GM21737 (cell line): ENCODE measurements around the gene CGB2.
"Not testable (repeated sequence)": the region's sequence is repeated elsewhere in the genome, so short reads cannot be mapped to it uniquely, and the experiment has no call there.

Experiments
- ATAC-seq: cut with Tn5 transposase; IDR thresholded peaks from one replicate; pipeline ENCODE4 v1.9.1; 2021; ENCODE audit warnings: mild to moderate bottlenecking, moderate library complexity; ENCODE audit not compliant: unreplicated experiment

CGB2 gene

DNA sequence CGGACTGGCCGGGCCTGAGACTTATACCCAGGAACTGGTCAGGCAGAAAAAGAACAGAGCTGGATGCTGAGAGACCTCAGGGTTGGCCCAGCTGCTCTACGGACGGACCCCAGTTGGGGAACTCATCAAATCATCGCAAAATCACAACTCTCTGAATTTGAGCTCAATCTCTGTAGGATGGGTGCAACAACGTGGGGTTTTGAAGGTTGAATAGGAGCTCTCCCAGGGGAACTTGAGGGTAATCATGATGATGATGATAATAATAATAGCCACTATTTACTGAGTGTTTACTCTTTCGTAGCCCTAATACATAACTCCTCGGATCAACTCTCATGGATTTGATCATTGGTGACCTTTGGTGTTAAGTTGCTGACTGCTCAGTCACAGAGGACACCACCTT is 1.4 kb upstream of the CGB2 start:
- ATAC-seq, result not testable (repeated sequence)

DNA sequence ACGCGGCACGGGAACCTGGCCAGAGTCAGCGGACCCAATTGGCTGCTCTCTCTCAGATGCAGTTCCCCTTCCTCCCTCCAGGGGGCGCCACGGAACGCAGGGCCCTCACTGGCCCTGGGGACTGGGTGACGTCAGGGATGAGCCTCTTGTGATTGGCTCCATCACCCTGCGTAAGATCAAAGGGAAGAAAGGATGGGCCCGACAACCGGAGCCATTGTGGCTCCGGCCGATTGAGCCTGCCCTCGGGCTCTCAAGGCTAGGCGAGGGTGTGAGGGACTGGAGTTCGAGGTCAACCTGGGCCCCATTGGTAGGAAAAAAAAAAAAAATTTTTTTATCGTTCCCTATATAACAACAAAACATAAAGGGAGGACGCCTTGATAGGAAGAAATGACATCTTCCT is 5.1 kb downstream of the CGB2 start, which contains the start of gene CGB1:
Gene CGB1, minus strand, starts transcription at position 81 of the 400 bp plus-strand sequence. CDS start 184 bp downstream, outside the sequence.
- ATAC-seq, result not testable (repeated sequence)

DNA sequence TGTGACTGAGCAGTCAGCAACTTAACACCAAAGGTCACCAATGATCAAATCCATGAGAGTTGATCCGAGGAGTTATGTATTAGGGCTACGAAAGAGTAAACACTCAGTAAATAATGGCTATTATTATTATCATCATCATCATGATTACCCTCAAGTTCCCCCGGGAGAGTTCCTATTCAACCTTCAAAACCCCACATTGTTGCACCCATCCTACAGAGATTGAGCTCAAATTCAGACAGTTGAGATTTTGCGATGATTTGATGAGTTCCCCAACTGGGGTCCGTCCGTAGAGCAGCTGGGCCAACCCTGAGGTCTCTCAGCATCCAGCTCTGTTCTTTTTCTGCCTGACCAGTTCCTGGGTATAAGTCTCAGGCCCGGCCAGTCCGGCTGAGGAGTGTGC is 6.4 kb downstream of the CGB2 start:
- not testable (repeated sequence) for ATAC-seq

DNA sequence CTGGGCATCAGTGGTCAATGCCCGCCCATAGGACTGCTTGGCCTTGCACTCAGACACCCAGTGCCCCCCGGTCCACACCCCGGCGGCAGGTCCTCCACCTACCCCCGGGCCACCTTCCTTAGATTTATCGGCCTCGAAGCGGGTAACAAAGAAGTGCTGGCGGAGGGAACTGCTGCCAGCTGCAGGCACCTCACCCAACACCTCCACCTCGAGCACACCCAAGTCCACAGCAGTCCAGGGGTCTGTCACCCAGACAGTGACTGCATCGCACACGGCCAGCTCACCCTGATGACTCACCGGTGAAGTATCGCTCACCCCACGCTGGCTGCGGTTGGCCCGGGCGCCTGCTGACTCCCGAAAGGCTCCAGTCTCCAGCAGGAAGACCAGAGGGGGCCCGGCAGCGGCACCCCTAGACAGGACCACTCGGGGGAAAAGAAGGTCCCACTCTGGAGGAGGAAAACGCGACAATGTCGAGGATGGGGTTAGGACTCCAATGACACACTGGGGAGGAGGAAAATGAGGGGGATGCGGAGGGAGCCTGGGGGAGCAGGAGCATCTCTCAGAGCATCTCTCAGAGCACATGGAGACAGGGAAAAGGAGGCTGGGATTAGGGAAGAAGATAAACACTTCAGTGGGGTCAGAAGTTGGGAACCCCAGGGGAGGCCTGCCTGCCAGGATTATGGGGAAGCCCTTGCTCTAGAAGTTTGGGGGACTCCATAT is 7.0 kb downstream of the CGB2 start:
- not testable (repeated sequence) for ATAC-seq

DNA sequence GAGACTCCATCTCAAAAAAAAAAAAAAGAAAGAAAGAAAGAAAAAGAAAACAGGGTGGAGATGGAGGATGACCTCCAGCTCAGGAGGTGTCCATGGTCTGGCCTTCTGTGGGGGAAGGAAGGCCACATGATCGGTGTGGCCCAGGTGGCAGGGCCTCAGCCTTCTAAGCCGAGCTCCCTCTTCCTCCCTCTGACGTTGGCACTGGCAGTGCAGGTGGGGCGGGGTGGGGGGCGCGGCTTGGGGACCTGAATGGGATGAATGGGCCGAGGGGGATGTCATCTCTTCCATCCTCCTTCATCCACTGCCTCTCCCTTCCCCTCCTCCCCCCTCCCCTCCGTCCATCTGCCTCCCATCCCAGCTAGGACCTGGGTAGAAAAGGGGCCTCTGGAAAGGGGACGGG is 8.0 kb downstream of the CGB2 start:
- not testable (repeated sequence) for ATAC-seq

DNA sequence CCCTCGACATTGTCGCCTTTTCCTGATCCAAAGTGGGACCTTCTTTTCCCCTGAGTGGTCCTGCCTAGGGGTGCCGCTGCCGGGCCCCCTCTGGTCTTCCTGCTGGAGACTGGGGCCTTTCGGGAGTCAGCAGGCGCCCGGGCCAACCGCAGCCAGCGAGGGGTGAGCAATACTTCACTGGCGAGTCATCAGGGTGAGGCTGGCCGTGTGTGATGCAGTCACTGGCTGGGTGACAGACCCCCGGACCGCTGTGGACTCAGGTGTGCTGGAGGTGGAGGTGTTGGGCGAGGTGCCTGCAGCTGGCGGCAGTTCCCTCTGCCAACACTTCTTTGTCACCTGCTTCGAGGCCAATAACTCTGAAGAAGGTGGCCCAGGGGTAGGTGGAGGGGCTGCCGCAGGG is 10.5 kb downstream of the CGB2 start:
- no peak for ATAC-seq

DNA sequence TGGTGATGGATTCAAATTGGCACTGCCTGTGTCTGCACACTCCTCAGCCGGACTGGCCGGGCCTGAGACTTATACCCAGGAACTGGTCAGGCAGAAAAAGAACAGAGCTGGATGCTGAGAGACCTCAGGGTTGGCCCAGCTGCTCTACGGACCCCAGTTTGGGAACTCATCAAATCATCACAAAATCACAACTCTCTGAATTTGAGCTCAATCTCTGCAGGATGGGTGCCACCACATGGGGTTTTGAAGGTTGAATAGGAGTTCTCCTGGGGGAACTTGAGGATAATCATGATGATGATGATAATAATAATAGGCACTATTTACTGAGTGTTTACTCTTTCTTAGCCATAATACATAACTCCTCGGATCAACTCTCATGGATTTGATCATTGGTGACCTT is 11.0 kb downstream of the CGB2 start:
- not testable (repeated sequence) for ATAC-seq

DNA sequence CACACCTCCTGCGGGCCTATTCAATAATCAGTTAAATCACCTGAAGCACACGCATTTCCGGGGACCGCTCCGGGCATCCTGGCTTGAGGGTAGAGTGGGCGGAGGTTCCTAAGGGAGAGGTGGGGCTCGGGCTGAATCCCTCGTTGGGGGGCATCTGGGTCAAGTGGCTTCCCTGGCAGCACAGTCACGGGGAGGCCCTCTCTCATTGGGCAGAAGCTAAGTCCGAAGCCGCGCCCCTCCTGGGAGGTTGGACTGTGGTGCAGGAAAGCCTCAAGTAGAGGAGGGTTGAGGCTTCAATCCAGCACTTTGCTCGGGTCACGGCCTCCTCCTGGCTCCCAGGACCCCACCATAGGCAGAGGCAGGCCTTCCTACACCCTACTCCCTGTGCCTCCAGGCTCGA is 11.9 kb downstream of the CGB2 start, which contains the start of gene CGB5:
Gene CGB5, plus strand, starts transcription at position 301 of the 400 bp plus-strand sequence. CDS start 362 bp downstream, outside the sequence.
- ATAC-seq, result not testable (repeated sequence)

DNA sequence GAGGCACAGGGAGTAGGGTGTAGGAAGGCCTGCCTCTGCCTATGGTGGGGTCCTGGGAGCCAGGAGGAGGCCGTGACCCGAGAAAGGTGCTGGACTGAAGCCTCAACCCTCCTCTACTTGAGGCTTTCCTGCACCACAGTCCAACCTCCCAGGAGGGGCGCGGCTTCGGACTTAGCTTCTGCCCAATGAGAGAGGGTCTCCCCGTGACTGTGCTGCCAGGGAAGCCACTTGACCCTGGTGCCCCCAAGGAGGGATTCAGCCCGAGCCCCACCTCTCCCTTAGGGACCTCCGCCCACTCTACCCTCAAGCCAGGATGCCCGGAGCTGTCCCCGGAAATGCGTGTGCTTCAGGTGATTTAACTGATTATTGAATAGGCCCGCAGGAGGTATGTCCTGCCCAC is 17.3 kb downstream of the CGB2 start, which contains the start of gene CGB8:
Gene CGB8, minus strand, starts transcription at position 101 of the 400 bp plus-strand sequence. CDS start 372 bp downstream, outside the sequence.
- ATAC-seq, result not testable (repeated sequence)

DNA sequence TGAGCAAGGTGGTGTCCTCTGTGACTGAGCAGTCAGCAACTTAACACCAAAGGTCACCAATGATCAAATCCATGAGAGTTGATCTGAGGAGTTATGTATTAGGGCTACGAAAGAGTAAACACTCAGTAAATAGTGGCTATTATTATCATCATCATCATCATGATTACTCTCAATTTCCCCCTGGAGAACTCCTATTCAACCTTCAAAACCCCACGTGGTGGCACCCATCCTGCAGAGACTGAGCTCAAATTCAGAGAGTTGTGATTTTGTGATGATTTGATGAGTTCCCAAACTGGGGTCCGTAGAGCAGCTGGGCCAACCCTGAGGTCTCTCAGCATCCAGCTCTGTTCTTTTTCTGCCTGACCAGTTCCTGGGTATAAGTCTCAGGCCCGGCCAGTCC is 18.1 kb downstream of the CGB2 start:
- not testable (repeated sequence) for ATAC-seq

DNA sequence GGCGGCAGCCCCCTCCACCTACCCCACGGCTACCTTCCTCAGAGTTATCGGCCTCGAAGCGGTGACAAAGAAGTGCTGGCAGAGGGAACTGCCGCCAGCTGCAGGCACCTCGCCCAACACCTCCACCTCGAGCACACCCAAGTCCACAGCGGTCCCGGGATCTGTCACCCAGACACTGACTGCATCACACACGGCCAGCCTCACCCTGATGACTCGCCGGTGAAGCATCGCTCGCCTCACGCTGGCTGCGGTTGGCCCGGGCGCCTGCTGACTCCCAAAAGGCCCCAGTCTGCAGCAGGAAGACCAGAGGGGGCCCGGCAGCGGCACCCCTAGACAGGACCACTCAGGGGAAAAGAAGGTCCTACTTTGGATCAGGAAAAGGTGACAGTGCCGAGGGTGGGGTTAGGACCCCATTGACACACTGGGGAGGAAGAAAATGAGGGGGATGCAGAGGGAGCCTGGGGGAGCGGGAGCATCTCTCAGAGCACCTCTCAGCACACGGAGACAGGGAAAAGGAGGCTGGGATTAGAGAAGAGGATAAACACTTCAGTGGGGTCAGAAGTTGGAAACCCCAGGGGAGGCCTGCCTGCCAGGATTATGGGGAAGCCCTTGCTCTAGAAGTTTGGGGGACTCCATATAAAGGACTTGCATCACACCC is 18.8 kb downstream of the CGB2 start:
- ATAC-seq, result not testable (repeated sequence)

DNA sequence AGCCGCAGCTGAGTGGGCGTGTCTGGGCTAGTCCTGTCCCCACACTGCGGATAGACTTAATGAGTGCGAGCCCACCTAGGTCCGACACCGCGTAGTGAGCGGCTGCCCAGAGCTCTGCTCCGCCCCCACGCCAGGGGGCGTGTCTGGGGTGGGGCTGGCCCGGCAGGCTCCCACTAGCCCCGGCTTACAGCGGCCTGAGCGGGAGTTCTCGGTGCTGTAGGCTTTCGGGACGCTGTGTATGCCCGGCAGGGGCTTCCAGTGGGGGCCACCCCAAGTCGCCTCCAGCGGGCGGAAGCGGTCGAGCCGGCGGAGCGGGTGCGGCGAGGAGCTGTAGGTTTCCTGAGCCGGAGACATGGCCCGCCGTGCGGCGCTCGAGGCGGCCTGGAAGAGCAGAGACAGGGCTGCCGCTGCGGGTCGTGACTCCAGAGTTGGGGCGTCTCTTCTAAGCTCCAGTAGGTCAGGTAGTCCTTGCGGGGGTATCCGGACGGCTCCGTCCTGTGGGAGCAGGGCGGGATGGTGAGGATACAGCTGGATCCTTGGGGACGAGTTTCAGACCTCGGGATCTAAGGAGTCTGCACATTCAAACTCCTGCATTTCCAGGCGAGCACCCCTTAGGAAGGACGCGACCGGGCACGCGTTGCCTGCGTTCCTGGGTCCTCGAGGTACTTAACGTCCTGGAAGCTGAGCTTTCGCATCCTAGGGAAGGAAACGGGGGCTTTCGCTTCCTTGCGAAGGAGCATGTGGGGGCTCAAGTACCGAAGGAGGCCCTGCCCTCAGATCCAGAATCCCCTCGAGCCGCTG is 24.6 kb downstream of the CGB2 start:
- no peak for ATAC-seq

DNA sequence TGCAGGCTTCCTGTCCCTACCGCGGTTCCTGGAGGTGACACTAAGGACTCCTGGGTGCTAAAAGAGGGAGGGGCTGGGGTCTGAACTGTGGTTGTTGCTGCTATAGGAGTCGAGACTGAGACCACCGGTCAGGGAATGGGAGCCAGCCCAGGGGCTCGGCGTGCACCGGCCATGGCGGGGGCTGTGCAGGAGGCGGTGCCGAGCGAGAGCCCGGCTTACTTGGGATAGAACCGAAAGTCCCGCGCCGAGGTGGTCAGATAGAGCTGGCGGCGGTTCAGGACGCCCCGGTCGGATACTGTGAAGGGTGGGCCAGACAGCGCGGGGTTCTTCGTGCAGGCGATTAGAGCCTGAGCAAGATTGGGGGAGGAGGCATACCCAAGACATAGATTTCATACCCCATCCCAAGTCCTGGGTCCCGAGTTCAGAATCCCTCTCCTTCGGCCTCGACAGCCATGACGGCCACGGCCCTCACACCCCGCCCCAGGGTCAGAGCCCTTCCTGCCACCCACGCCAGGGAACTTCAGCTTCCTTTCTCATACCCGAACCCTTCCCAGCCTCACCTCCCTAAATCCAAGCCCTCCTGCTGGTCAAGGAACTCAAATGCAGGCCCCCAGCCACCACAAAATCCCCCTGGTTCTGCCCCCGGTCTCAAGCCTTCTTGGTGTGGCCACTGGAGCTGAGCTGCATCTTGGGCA is 25.4 kb downstream of the CGB2 start:
- not testable (repeated sequence) for ATAC-seq

DNA sequence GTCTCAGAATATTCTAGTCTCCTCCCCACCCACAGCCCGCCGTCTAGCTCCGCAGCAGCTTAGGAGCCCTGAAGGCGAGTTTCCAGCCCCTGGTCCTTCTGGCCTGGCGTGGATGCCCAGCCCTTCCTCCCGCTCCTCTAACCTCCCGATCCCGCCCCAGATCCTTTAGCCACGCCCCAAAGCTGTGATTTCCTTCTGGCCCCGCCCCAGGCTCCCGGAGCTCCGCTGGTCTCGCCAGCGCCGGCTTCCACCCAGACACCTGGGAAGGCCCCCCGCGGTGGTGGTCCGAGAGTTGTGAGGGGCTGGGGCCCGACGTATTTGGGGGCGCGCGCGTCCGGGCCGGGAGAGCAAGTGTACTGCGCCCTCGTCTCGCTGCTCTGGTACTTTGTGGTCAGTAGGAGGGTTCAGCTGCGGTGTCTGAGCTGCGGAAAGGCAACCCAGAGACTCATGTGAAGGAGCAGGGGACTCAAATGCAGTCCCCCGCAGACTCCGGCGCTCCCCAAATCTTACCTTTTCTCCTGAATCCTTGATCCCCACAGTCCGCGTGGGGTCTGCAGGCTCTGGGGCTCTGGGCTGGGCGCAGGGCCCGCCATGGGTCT is 26.0 kb downstream of the CGB2 start, which contains the start of gene CGB7:
Gene CGB7, minus strand, starts transcription at position 114 of the 599 bp plus-strand sequence. CDS start 2,374 bp downstream, outside the sequence.
- ATAC-seq, result no peak

DNA sequence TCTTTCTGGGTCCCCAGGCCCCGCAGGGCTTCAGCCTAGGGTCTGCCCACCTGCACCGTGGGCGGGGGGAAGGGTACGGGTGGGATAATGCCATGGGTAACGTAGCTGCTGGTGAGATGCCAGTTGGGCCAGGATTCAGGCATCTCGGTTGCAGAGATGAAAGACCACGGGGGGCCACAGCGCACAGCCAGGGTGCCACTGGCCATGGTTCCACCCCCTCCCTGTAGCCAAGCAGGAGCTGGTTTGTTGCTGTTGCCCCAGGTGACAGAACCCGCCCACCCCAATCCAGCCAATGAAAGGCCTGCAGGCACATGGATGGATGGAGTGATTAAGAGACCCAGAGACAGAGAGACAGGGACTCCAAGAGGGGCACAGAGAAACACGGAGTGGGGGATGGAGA is 26.9 kb downstream of the CGB2 start:
- ATAC-seq, result no peak

DNA sequence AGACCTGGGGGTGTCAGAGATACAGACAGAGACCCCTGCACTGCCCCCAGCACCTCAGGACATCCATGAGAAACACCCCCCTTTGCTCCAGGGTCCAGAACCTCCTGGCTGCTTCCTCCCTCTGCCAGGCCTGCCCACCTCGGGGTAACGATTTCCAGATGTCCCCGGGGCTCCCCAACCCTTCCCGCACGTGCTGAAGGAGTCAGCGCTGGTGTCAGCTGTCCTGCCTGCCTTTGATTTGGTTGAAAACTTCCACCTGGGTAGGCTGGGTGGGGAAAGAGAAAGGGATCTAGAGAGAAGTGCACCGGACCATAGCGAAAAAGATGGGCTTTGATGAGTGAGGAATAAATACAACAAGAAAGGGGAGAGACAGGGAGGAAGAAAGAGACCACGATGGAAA is 27.4 kb downstream of the CGB2 start:
- ATAC-seq, result no peak

DNA sequence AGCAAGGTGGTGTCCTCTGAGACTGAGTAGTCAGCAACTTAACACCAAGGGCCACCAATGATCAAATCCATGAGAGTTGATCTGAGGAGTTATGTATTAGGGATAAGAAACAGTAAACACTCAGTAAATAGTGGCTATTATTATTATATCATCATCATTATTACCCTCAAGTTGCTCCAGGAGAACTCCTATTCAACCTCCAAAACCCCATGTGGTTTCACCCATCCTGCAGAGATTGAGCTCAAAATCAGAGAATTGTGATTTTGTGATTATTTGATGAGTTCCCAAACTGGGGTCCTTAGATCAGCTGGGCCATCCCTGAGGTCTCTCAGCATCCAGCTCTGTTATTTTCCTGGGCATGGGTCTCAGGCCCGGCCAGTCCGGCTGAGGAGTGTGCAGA is 29.3 kb downstream of the CGB2 start:
- no peak for ATAC-seq

DNA sequence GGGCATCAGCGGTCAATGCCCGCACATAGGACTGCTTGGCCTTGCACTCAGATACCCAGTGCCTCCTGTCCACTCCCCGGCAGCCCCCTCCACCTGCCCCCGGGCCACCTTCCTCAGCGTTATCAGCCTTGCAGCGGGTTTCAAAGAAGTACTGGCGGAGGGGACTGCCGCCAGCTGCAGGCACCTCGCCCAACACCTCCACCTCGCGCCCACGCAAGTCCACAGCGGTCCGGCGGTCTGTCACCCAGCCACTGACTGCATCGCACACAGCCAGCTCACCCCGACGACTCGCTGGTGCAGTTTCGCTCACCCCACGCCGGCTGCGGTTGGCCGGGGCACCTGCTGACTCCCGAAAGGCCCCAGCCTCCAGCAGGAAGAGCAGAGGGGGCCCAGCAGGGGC is 29.8 kb downstream of the CGB2 start:
- ATAC-seq, result no peak

DNA sequence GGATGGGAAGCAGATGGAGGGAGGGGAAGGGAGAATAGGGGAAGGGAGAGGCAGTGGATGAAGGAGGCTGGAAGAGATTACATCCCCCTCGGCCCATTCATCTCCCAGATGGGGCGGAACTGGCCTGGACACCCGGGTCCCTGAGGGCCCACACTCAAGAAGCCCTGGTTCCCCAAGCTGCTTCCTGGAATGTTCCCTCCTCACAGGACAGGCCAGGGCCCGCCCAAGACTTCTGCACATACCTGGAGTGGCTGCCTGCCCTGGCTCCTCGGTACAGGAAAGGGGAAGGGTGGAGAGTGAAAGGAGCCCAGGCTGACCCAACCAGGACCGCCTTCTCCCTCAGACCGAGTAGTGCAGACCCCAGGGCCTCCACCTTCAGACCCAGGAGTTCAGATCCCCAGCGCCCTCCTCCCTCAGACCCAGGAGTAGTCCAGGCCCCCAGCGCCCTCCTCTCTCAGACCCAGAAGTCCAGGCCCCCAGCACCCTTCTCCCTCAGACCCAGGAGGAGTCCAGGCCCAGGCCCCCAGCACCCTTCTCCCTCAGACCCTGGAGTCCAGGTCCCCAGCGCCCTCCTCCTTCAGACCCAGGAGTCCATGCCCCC is 32.4 kb downstream of the CGB2 start:
- no peak for ATAC-seq
